Measurements from ENCODE around the gene MNX1.

DNA sequence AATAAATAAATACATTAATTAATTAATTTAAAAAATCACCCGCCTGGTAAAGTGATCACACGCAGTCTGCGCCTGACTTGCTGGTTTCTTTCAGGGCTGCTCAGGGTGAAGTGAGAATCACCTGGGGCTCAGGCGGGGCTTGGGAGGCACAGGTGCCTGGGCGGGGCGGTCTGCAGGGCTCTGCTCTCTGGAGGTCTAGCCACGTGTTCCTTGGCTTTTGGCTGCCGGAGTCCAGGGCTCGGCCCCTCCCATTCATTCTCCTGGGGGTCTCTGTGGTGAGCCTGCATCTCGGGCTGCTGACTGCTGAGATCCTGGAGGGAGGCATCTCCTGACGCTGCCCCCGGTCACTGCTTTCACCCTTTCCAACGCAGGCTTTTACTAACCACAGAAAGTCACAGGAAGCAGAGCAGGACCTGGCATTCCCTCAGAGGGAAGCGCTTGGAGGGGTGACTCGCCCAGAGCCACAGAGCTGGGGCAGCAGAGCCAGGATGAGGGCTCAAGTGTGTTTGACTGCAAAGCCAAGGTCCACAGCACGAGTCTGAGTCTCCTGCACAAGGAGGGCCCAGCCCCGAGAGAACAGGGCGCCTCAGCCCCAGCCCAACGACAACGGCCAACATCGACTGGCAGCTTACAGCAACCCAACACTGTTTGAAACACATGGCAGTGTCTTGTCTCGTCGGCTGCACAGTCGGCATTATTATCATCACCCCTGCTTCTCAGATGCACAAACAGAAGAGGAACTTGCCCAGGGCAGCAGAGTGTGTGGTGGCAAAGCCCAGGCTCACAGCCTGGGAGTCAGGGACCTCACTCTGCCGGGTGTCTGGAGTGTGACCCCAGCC, 22.4 kb upstream of the MNX1 start:
- TF ChIP-seq POLR2A (IDR thresholded peaks at IDR 0.05), result no peak
- TF ChIP-seq, protein P1, sequence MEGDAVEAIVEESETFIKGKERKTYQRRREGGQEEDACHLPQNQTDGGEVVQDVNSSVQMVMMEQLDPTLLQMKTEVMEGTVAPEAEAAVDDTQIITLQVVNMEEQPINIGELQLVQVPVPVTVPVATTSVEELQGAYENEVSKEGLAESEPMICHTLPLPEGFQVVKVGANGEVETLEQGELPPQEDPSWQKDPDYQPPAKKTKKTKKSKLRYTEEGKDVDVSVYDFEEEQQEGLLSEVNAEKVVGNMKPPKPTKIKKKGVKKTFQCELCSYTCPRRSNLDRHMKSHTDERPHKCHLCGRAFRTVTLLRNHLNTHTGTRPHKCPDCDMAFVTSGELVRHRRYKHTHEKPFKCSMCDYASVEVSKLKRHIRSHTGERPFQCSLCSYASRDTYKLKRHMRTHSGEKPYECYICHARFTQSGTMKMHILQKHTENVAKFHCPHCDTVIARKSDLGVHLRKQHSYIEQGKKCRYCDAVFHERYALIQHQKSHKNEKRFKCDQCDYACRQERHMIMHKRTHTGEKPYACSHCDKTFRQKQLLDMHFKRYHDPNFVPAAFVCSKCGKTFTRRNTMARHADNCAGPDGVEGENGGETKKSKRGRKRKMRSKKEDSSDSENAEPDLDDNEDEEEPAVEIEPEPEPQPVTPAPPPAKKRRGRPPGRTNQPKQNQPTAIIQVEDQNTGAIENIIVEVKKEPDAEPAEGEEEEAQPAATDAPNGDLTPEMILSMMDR (IDR thresholded peaks at IDR 0.05), result no peak

Data from body of pancreas (tissue), 4 donors.